GM12878 (cell line): ENCODE results near the gene DDX55. TPM values are rescaled to one million over a fixed set of nuclear protein-coding genes. Genes with fewer than 3 reads are reported as not detected.

Experiments used
- CREB1 ChIP-seq: IDR thresholded peaks from 2 replicates; pipeline ENCODE4 v1.6.1; 2012; ENCODE audit warnings: low read depth, mild to moderate bottlenecking, inconsistent platforms
- CREM ChIP-seq: IDR thresholded peaks from 2 replicates; pipeline ENCODE4 v1.6.1; 2014; ENCODE audit warnings: antibody characterized with exemption, low read depth
- EED ChIP-seq: sonication (generic); IDR thresholded peaks from 2 replicates; pipeline ENCODE4 v1.6.1; 2016; ENCODE audit warnings: antibody characterized with exemption, low read depth
- EGR1 ChIP-seq, 2 experiments: IDR thresholded peaks; 1 replicate in 1 of 2; 2 replicates in 1 of 2; pipeline ENCODE4 v1.6.1; 2011 to 2012; ENCODE audit warnings: low read depth in 2 of 2, low read length in 2 of 2, borderline replicate concordance in 1 of 2, mild to moderate bottlenecking in 1 of 2, moderate library complexity in 1 of 2
- ESRRA ChIP-seq: IDR thresholded peaks from 2 replicates; pipeline ENCODE4 v1.6.1; 2012; ENCODE audit warnings: mild to moderate bottlenecking, low read length, improper control_type of control experiment
- IKZF2 ChIP-seq, 2 experiments: fragments of 450-650 bp; IDR thresholded peaks; 2 replicates each; pipeline ENCODE4 v1.6.1; 2017; ENCODE audit warnings: mild to moderate bottlenecking in 2 of 2, moderate library complexity in 2 of 2
- IRF4 ChIP-seq: IDR thresholded peaks from 2 replicates; pipeline ENCODE4 v1.6.1; 2011; ENCODE audit warnings: low read depth, low read length
- MTA2 ChIP-seq: fragments of 450-650 bp; IDR thresholded peaks from 2 replicates; pipeline ENCODE4 v1.6.1; 2016; ENCODE audit warnings: low read depth, mild to moderate bottlenecking, moderate library complexity
- MYC ChIP-seq: IDR thresholded peaks from 2 replicates; pipeline ENCODE4 v1.6.1; 2011; ENCODE audit warnings: mild to moderate bottlenecking, low read length, moderate library complexity, inconsistent platforms; ENCODE audit not compliant: insufficient read depth, insufficient replicate concordance, insufficient read length, severe bottlenecking
- NFYA ChIP-seq: IDR thresholded peaks from 2 replicates; pipeline ENCODE4 v1.6.1; 2011; ENCODE audit warnings: low read depth, mild to moderate bottlenecking, low read length, improper control_type of control experiment, borderline replicate concordance
- PAX8 ChIP-seq: fragments of 450-650 bp; IDR thresholded peaks from 2 replicates; pipeline ENCODE4 v1.6.1; 2017; ENCODE audit warnings: mild to moderate bottlenecking, moderate library complexity
- POLR2A ChIP-seq: IDR thresholded peaks from 2 replicates; pipeline ENCODE4 v1.6.1; 2011; ENCODE audit warnings: low read depth, mild to moderate bottlenecking, low read length
- POLR2AphosphoS2 ChIP-seq: IDR thresholded peaks from 2 replicates; pipeline ENCODE4 v1.6.1; 2011; ENCODE audit warnings: low read depth, mild to moderate bottlenecking, low read length, improper control_type of control experiment, moderate library complexity
- RAD21 ChIP-seq: IDR thresholded peaks from 2 replicates; pipeline ENCODE4 v1.6.1; 2011; ENCODE audit warnings: mild to moderate bottlenecking, low read depth, low read length, moderate library complexity; ENCODE audit not compliant: insufficient read depth
- RB1 ChIP-seq: fragments of 450-650 bp; formaldehyde crosslinking; IDR thresholded peaks from 2 replicates; pipeline ENCODE4 v1.6.1; 2017; ENCODE audit warnings: mild to moderate bottlenecking, borderline replicate concordance
- RUNX3 ChIP-seq: IDR thresholded peaks from 2 replicates; pipeline ENCODE4 v1.6.1; 2012; ENCODE audit warnings: low read length, inconsistent platforms
- SMC3 ChIP-seq: IDR thresholded peaks from 2 replicates; pipeline ENCODE4 v1.6.1; 2011; ENCODE audit warnings: low read length, improper control_type of control experiment, borderline replicate concordance
- SREBF2 ChIP-seq: IDR thresholded peaks from 2 replicates; pipeline ENCODE4 v1.6.1; 2012; ENCODE audit warnings: mild to moderate bottlenecking, low read length
- STAT1 ChIP-seq: fragments of 450-650 bp; conservative IDR thresholded peaks from 2 replicates; pipeline ENCODE4 v1.6.1; 2014; ENCODE audit warnings: antibody characterized with exemption, mild to moderate bottlenecking
- YY1 ChIP-seq: IDR thresholded peaks from 2 replicates; pipeline ENCODE4 v1.6.1; 2011; ENCODE audit warnings: low read depth, mild to moderate bottlenecking, low read length
- ZNF207 ChIP-seq: fragments of 450-650 bp; IDR thresholded peaks from 2 replicates; pipeline ENCODE4 v1.6.1; 2014; ENCODE audit warnings: antibody characterized with exemption, mild to moderate bottlenecking, borderline replicate concordance
- polyA plus RNA-seq, 11 experiments: library from polyadenylated mRNA; depleted of rRNA in 4 of 11; unstranded in 6 of 11; stranded (reverse) in 5 of 11; fragments of >200 nt; fragmentation: Nextera tagmentation in 4 of 11; fragmentation: Illumina TruSeq in 1 of 11; extraction: Ambion mirVana in 4 of 11; extraction: Trizol in 1 of 11; gene quantifications; 1 replicate in 1 of 11; 2 replicates in 10 of 11; pipeline versions ENCODE4 v1.2.1 to v1.2.3, GENCODE V29; 2011 to 2016; ENCODE audit warnings: inconsistent platforms in 2 of 11, missing spikeins in 2 of 11, low read depth in 1 of 11
- total RNA-seq, 4 experiments: library from RNA; depleted of rRNA in 3 of 4; stranded (reverse); fragments of >200 nt in 3 of 4; fragmentation: Illumina TruSeq in 1 of 4; extraction: Trizol in 1 of 4; gene quantifications; 2 replicates each; pipeline versions ENCODE4 v1.2.1 to v1.2.3, GENCODE V29; 2013 to 2021
- TF ChIP-seq, protein P1 (sequence below): IDR thresholded peaks from 2 replicates; pipeline ENCODE4 v1.6.1; 2012; ENCODE audit warnings: mild to moderate bottlenecking, low read depth, low read length
- TF ChIP-seq, protein P2 (sequence below): fragments of 450-650 bp; IDR thresholded peaks from 2 replicates; pipeline ENCODE4 v1.6.1; 2014; ENCODE audit warnings: mild to moderate bottlenecking
- TF ChIP-seq, protein P3 (sequence below): IDR thresholded peaks from 2 replicates; pipeline ENCODE4 v1.6.1; 2012; ENCODE audit warnings: low read depth, low read length, improper control_type of control experiment
- TF ChIP-seq, protein P4 (sequence below): IDR thresholded peaks from 2 replicates; pipeline ENCODE4 v1.6.1; 2011; ENCODE audit warnings: borderline replicate concordance, low read depth, mild to moderate bottlenecking, moderate library complexity, mixed read lengths, low read length; ENCODE audit not compliant: insufficient read depth; ENCODE audit errors: extremely low read length

Gene DDX55
- total and polyA plus RNA-seq, 10 of the 15 experiments (the other 5 are each of a cell fraction or from before 2014, with no cell fraction given): 4.5 to 42.4 (median 33.4) TPM

DNA sequence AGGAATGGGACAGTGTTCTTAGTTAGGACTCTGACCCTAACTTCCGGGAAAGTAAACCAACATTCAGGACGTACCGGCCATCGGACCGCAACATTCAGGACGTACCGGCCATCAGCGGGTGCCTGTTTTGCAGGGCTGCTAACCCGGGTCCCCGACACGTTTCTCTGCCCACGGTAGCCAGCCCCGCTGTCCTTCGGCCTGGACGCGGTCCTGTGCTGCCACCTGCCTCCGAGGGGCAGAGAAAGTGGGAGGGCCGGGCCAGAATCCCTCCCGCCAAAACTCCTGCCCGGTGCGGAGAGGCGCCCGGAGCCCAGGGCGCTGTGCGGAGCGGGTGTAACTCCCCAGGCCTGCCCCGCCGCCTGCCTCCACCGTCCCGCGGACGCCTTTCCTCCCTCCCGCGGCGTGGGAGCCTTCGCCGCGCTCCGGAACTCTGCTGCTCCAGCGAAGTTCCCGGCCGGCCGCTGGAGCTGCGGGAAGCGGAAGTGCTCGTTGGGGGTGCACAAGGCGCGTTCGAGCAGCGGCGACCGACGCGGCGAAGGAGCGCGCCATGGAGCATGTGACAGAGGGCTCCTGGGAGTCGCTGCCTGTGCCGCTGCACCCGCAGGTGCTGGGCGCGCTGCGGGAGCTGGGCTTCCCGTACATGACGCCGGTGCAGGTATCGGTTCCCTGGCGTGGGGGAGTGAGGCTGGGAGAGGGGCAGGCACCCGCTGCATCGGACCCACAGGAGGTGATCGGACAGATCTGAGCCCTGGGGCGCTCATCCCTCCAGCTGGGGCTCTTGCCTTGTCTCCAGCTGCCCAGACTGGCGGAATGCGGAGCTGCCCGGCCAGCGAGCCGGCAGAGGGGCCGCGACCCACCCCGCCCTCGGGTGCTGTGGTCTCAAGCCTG lies at the start of gene DDX55 (continued):
- TF ChIP-seq, protein P1, sequence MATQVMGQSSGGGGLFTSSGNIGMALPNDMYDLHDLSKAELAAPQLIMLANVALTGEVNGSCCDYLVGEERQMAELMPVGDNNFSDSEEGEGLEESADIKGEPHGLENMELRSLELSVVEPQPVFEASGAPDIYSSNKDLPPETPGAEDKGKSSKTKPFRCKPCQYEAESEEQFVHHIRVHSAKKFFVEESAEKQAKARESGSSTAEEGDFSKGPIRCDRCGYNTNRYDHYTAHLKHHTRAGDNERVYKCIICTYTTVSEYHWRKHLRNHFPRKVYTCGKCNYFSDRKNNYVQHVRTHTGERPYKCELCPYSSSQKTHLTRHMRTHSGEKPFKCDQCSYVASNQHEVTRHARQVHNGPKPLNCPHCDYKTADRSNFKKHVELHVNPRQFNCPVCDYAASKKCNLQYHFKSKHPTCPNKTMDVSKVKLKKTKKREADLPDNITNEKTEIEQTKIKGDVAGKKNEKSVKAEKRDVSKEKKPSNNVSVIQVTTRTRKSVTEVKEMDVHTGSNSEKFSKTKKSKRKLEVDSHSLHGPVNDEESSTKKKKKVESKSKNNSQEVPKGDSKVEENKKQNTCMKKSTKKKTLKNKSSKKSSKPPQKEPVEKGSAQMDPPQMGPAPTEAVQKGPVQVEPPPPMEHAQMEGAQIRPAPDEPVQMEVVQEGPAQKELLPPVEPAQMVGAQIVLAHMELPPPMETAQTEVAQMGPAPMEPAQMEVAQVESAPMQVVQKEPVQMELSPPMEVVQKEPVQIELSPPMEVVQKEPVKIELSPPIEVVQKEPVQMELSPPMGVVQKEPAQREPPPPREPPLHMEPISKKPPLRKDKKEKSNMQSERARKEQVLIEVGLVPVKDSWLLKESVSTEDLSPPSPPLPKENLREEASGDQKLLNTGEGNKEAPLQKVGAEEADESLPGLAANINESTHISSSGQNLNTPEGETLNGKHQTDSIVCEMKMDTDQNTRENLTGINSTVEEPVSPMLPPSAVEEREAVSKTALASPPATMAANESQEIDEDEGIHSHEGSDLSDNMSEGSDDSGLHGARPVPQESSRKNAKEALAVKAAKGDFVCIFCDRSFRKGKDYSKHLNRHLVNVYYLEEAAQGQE: peak; percentile 40; the same call in 1 of the 2 replicates
- peak; percentile 36; the same call in 1 of the 2 replicates for TF ChIP-seq EED
- TF ChIP-seq, protein P2, sequence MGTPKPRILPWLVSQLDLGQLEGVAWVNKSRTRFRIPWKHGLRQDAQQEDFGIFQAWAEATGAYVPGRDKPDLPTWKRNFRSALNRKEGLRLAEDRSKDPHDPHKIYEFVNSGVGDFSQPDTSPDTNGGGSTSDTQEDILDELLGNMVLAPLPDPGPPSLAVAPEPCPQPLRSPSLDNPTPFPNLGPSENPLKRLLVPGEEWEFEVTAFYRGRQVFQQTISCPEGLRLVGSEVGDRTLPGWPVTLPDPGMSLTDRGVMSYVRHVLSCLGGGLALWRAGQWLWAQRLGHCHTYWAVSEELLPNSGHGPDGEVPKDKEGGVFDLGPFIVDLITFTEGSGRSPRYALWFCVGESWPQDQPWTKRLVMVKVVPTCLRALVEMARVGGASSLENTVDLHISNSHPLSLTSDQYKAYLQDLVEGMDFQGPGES: 0 out of 2 replicates have a peak, but pooled peaks have one; percentile 16
- peak; percentile 97 for TF ChIP-seq STAT1
- peak; percentile 94 for TF ChIP-seq CREB1
- TF ChIP-seq, protein P3, sequence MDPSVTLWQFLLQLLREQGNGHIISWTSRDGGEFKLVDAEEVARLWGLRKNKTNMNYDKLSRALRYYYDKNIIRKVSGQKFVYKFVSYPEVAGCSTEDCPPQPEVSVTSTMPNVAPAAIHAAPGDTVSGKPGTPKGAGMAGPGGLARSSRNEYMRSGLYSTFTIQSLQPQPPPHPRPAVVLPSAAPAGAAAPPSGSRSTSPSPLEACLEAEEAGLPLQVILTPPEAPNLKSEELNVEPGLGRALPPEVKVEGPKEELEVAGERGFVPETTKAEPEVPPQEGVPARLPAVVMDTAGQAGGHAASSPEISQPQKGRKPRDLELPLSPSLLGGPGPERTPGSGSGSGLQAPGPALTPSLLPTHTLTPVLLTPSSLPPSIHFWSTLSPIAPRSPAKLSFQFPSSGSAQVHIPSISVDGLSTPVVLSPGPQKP: peak; percentile 86
- peak; percentile 97 for TF ChIP-seq CREM
- no peak for TF ChIP-seq PAX8
- TF ChIP-seq SREBF2: peak; percentile 73
- TF ChIP-seq POLR2AphosphoS2: peak; percentile 91; the same call in 1 of the 2 replicates
- TF ChIP-seq ESRRA: no peak; the same call in none of the 2 replicates
- peak; percentile 99 for TF ChIP-seq MYC
- no peak for TF ChIP-seq NFYA
- TF ChIP-seq SMC3: peak; percentile 11
- no peak for TF ChIP-seq MTA2
- TF ChIP-seq EGR1 (IDR thresholded peaks at IDR 0.05; ENCODE audit: borderline replicate concordance in 1 of 2, low read depth in 2 of 2, low read length in 2 of 2): peak; percentile 77 to 89
- peak; percentile 100 for TF ChIP-seq RB1
- peak; percentile 40; the same call in 1 of the 2 replicates for TF ChIP-seq IRF4
- peak; percentile 34 to 73; a peak in 2 of 4 replicates for TF ChIP-seq IKZF2 (IDR thresholded peaks at IDR 0.05)
- TF ChIP-seq RUNX3: peak; percentile 70
- TF ChIP-seq, protein P4, sequence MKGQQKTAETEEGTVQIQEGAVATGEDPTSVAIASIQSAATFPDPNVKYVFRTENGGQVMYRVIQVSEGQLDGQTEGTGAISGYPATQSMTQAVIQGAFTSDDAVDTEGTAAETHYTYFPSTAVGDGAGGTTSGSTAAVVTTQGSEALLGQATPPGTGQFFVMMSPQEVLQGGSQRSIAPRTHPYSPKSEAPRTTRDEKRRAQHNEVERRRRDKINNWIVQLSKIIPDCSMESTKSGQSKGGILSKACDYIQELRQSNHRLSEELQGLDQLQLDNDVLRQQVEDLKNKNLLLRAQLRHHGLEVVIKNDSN: peak; percentile 80
- TF ChIP-seq ZNF207: peak; percentile 98
- peak; percentile 99 for TF ChIP-seq POLR2A
- peak; percentile 92 for TF ChIP-seq YY1
- peak; percentile 43 for TF ChIP-seq RAD21
